ENCODE measurements around the gene TTC24.
A peak's percentile ranks its signal among the peaks of the same experiment; 100 is the strongest.

The TTC24 gene

DNA sequence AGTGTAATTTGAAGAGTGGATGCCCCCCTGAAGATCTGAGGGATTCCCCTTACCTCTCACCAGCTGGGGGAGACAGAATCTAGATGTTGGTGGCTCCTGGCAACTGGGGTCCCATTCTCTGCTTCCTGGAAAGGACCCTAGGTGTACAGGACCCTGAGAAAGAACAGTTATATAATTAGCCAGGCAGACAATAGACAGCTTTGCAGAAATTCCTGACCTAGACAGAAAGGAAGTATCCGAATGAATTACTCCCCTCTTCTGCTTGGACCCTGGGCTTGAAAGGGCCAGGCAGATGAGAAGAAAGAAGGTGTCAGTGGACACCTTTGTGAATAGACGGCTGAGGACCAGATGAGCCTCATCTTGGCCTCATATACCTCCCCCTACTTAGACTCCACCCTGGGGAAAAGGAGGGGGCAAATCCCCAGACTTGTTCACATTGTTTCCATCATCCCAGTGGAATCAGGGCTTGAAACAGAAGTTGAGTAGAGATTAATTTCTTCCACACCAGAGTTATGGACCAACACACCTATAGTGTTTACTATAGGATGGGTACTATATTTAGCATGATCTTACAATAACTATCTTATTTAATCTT, 5.4 kb upstream of the TTC24 start:
- no peak overlapping the region for H3K4me3 ChIP-seq (ENCODE audit: low read length)
- TF ChIP-seq, protein P1, sequence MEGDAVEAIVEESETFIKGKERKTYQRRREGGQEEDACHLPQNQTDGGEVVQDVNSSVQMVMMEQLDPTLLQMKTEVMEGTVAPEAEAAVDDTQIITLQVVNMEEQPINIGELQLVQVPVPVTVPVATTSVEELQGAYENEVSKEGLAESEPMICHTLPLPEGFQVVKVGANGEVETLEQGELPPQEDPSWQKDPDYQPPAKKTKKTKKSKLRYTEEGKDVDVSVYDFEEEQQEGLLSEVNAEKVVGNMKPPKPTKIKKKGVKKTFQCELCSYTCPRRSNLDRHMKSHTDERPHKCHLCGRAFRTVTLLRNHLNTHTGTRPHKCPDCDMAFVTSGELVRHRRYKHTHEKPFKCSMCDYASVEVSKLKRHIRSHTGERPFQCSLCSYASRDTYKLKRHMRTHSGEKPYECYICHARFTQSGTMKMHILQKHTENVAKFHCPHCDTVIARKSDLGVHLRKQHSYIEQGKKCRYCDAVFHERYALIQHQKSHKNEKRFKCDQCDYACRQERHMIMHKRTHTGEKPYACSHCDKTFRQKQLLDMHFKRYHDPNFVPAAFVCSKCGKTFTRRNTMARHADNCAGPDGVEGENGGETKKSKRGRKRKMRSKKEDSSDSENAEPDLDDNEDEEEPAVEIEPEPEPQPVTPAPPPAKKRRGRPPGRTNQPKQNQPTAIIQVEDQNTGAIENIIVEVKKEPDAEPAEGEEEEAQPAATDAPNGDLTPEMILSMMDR (conservative IDR thresholded peaks at IDR 0.05; ENCODE audit: low read depth, low read length) = no peak
- no peak for DNase-seq (ENCODE audit: low read depth)

DNA sequence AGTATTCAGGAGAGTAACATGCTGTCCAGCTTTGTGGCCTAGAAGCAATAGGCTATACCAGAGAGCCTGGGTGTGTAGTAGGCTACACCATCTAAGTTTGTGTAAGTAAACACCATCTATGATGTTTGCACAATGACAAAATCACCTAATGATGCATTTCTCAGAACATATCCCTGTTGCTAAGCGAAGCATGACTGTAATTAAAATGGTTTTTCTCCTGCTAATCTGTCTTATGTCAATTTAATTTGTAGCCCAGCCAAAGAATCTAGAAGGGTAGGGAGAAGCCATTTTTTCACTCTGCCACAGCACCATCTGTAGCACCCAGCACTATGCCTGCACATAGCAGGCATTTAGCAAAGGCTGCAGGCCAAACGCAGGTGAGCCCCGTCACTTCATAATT, 2.0 kb upstream of the TTC24 start:
- H3K4me3 ChIP-seq (ENCODE audit: low read length) = no peak overlapping the region
- DNase-seq (ENCODE audit: low read depth) = no peak
- TF ChIP-seq, protein P1 (conservative IDR thresholded peaks at IDR 0.05; ENCODE audit: low read depth, low read length) = no peak

DNA sequence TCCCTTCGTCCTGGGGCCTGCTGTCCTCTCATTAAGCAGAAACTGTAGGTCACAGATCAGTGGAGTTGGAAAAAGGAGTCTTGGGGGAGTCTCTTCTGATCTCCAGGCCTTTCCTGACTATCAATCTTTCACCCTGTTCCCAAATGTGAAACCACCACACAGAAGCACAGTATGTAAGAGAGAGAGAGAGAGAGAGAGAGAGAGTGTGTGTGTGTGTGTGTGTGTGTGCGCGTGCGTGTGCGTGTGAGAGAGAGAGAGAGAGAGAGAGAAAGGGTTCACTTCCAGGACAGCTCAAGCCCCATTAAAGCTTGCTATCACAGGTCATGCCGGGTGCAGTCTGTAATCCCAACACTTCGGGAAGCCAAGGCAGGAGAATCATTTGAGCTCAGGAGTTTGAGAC, 1.5 kb upstream of the TTC24 start:
- TF ChIP-seq, protein P1 (conservative IDR thresholded peaks at IDR 0.05; ENCODE audit: low read depth, low read length) = no peak
- no peak overlapping the region for H3K4me3 ChIP-seq (ENCODE audit: low read length)
- no peak for DNase-seq (ENCODE audit: low read depth)

DNA sequence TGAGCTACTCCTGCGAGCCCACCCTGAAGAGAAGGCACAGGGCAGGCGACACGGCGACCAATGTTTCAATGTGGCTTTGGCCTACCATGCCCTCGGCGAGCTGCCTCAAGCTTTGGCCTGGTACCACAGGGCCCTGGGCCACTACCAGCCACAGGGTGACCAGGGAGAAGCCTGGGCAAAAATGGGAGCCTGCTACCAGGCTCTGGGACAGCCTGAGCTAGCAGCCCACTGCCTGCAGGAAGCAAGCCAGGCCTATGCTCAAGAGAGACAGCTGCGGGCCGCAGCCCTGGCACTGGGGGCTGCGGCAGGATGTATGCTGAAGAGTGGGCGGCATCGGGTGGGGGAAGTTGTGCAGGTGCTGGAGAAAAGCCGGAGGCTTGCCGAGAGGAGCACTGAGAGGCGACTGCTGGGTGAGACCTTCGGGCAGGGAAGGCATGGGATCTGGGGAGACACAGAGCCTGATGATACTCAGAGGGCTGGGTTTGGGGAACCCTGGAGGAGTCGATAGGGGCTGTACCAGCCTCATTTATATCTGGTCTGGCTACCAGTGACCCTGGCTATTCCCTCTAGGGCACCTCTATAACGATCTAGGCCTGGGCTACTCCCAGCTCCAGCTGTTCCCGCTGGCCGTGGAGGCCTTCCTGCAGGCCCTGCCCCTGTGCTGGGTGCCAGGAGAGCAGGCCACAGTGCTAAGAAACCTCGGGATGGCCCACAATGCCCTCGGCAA, 2.3 kb downstream of the TTC24 start:
- no peak for DNase-seq (ENCODE audit: low read depth)
- no peak overlapping the region for H3K4me3 ChIP-seq (ENCODE audit: low read length)
- TF ChIP-seq, protein P1 (conservative IDR thresholded peaks at IDR 0.05; ENCODE audit: low read depth, low read length) = no peak

DNA sequence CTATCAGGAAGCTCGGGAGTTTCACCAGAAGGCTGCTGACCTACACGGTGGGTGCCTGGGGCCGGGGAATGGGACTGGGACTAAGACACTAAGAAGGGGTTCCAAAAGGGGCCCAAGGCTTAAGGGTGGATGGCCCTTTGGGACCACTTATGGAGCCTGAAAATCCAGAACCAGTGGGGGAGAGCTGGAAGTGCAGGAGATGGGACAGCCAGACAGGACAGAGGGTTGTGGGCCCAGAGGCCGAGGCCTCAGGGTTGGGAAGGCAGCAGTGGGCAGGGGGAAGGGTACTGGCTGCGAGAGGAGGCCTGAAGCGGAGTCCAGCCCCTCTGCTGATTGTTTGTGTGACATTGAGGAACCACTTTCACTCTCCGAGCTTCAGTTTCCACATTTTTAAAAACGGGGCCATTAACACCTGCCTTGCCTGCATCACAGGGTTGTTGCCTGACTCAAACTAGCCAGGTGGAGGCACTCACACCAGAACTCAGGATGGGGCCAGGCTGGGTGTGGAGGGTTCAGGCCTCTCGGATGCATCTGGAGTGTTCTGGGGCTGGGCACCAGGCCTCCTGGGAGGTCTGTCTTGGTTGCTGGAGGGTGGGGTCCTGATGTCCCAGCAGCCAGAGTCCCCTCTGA, 3.0 kb downstream of the TTC24 start:
- TF ChIP-seq, protein P1 (conservative IDR thresholded peaks at IDR 0.05; ENCODE audit: low read depth, low read length) = no peak
- no peak for DNase-seq (ENCODE audit: low read depth)
- H3K4me3 ChIP-seq (ENCODE audit: low read length) = no peak overlapping the region

DNA sequence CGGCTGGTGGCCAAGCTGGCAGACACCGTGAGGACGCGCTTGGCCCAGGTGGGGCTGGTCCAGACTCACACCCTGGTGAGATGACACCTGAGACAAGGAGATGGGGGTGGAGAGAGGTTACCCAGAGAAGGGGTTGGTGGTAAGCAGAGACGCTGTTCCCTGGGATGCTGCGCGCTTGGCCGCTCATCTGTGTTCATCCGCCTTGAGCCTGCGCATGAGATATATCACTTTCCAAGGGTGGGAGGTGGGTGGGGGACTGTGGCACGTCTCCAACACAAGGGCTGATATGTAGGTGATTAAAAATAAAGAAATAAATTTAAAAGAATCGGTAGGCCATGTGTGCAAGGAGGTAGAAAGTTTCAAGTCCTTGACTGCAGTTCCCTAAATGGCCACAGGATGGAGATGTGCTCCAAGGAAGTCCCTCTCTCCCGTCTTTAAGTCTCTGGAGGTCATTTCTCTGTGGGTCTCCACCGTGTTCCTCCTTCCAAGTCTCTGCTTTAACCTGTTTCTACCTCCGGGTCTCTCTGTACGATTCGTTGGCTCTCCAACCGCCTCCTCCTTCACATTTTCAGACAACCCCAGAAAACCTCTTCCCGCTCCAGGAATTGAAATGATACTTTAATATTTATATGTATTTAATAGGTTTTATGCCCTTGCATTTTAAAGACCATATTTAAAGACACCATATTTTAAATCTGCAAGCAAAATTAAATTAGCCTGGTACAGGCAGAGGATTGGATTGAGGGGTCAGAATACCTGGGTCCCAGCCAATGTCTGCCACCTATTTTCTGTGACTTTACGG, 4.5 kb downstream of the TTC24 start:
- DNase-seq (ENCODE audit: low read depth) = no peak
- H3K4me3 ChIP-seq (ENCODE audit: low read length) = no peak overlapping the region
- TF ChIP-seq, protein P1 (conservative IDR thresholded peaks at IDR 0.05; ENCODE audit: low read depth, low read length) = peak; percentile 96
